HG02610 (cell line): ENCODE results near the gene OXCT2.
"Not testable (repeated sequence)": the region's sequence is repeated elsewhere in the genome, so short reads cannot be mapped to it uniquely, and the experiment has no call there.

Experiments used
- ATAC-seq: cut with Tn5 transposase; IDR thresholded peaks from one replicate; pipeline ENCODE4 v1.9.1; 2021; ENCODE audit warnings: mild to moderate bottlenecking, moderate library complexity; ENCODE audit not compliant: unreplicated experiment

The OXCT2 gene

DNA sequence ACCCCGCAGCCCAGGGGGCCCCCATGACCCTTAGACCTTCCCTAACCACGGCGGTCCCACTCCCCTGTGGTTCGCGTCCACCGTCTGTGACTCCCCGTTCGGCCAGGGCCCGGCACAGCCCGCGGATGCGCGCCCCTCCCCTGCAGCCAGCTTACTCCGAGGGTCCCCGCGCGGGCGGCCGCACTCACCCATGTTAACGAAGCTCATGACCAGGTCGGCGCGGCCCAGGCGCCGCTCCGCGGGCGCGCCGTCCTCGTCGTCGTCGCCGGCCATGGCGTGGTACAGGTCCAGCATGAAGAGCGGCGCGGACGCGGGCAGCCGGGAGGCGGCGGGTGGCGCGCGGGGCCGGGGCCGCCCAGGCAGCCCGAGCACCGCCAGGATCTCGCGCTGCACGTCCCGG is 16.8 kb upstream of the OXCT2 start:
- ATAC-seq = not testable (repeated sequence)

DNA sequence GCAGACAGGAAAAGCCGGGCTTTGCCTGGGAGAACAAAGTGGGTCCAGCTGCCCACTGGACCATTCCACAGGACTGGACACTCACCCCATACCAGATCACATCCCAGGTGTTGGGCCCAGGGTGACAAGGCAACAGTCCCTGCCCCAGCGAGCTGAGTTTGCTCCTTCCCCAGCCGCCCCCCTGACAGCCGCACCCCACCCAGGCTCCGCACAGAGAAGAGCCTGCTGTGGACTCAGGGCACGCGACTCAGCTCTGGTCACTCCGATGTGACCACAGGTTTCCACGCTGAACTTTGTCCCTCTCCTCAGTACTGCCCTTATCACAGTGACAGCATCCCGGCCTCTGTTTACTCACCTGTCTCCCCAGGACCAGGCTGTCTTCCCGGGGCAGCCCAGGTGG is 16.3 kb upstream of the OXCT2 start:
- no peak for ATAC-seq

DNA sequence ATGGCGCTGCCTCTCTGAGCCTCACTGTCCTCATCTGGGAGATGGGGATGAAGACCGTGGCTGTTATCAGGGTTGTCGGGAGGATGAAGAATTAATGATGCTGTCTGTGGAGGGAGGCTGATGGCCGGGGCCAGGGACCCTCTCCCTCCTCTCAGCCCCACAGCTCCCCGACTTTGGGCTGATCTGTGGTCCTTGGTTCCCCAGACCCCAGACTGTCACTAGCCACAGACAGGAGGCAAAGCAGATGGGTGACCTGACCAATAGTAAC is 15.9 kb upstream of the OXCT2 start:
- not testable (repeated sequence) for ATAC-seq

DNA sequence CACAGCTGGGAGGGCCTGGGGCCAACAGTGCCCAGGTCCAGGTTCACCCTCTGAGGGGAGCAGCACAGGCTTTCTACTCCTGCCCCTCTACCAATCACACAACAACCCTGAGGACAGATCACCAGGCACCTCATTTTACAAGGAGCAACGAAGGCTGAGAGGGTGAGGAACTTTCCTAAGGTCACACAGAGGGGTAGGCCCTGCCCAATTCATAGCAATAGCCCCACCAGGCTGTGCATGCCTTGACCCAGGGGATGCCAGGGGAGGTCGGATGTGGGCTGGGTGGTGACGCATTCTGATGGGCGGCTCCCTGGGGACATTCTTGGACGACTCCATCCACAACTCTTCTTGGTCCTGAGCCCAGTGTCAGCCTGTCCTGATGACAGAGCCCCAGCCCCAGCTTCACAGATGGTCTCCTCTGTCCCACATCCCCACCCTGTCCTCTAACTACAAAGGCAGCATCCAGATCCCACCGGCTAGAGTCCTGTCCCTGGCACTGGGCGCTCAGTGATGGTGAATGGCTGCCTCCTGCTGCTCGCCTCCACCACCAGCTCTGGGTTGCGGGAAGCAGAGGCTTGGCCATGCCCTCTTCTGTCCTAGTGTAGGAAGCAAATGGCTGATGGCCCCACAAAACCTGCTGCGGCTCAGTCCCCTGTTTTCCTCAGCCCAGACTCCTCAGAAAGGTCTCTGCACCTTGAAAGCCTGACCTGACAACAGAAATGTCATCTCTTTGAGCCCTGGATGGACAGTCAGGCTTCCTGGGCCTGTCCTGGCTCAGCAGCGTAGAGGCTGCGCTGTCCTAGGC is 15.4 kb upstream of the OXCT2 start:
- ATAC-seq = not testable (repeated sequence)

DNA sequence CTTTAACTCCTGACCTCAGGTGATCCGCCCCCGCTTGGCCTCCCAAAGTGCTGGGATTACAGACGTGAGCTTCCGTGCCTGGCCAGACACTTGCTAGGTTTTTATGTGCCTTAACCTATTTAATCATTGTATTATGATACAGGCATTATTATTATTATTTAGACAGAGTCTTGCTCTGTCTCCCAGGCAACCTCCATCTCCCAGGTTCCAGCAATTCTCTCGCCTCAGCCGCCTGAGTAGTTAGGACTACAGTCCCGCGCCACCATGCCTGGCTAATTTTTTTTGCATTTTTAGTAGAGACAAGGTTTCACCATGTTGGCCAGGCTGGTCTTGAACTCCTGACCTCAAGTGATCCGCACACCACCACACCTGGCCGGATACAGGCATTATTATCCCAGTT is 11.5 kb upstream of the OXCT2 start:
- ATAC-seq = not testable (repeated sequence)

DNA sequence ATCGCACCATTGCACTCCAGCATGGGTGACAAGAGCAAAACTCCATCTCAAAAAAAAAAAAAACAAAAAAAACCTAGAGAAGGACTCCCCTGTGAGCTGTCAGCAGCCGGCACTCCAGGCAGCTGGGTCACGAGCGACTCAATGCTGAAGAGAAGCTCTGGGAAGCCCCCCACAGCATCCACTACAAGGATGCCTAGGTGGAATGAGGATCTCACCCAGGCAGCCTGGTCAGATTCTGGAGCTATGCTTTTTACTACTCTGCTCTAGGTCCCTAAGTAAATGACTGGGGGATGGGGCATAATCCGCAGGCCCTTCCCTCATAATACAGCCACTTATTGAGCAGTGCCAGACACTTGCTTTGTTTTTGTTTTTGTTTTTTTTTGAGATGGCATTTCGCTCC is 11.0 kb upstream of the OXCT2 start:
- no peak for ATAC-seq

DNA sequence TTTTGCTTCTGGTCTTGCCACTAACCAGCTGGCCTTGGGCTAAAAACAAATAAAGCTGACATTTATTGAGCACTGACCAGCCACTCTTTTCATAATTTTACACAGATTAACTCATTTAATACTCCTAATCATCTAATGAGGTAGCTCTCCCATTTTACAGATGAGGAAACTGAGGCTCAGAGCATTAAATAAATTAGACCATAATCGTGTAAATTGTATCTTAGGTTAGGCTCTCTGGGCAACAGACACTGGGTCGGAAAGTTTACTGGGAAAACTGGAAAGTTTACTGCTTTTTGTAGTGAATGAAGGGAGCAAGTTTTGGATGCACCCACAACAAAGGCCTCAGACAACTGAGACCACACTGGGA is 10.2 kb upstream of the OXCT2 start:
- ATAC-seq = no peak

DNA sequence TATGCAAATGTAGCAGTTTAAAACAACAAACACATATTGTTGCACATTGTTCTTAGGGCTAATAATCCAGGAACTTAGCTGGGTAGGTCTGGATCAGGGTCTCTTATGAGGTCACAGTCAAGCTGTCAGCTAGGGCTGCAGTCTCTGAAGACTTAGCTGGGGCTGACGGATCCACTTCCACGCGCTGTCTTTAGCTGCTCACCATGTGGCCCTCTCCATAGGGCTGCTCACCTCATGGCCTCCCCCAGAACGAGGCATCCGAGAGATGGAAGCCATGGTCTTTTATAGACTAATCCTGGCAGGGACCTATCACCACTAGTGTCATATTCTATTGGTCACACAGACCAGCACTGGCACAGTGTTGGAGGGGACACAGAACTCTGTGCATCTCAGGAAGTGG is 8.7 kb upstream of the OXCT2 start:
- no peak for ATAC-seq

DNA sequence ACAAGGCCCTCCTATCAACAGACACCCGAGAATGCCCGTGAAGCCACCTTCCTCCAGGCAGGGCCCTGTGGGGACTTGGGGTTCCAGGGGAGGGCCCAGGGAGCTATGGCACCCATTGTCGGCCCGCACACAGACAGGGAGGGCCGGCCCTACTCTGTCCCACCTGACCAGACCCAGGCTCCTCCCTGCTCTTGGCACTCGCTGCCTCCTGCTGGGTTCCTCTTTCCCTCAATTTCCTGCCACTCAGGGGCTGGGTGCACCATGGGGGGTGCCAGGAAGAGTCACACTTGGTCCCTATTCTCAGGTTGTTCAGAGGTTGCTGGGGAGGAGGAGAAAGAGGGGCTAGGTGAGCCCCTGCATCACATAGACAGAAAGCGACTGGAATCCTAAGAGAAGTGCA is 8.0 kb upstream of the OXCT2 start:
- ATAC-seq = no peak

DNA sequence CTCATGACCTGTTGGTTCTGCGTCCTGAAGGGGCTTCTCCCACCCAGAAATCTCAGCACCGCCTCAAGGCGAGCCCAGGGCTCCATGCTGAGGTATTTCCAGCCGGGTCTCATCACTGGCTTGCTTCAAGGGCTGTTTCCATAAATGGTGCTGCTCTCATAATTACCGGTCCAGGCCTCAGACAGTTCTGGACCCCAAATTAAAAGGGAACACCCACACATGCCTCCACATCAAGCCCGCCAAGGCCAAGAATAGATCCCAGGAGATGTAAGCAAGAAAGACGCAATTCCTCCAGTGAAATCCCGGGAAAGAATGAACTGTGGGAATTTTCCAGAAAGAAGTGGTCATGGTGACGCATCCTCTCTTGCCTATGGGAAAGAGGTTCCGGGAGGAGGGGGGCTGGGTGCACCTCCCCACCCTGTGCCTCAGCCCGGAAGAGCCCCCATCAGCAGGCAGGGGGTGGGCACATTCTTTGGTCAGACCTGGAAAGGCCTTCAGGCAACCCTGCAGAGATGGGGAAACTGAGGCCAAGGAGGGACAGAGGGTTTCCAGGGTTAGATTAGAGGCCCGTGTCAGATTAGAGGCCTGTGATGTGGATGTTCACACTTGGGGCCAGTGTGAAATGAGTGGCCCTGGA is 7.4 kb upstream of the OXCT2 start:
- ATAC-seq = not testable (repeated sequence)

DNA sequence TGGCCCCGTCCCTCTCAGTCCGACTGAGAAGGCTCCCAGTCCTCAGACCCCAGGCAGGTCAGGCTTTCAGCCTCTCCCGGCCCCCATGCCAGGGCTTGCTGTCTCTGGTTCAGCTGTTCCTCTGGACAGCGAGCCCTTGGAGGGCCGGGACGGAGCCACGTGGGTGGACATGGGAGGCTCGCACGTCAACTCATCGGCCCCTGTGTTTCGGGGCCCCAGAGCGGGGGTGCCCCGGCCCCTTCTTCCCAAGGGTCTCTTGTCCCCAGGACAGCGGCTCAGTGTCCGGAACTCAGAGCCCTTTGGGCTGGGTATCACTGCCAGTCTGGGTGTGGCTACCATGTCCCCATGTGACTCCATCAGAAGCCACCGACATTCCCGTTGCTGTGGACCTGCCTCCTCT is 6.7 kb upstream of the OXCT2 start:
- ATAC-seq = not testable (repeated sequence)

DNA sequence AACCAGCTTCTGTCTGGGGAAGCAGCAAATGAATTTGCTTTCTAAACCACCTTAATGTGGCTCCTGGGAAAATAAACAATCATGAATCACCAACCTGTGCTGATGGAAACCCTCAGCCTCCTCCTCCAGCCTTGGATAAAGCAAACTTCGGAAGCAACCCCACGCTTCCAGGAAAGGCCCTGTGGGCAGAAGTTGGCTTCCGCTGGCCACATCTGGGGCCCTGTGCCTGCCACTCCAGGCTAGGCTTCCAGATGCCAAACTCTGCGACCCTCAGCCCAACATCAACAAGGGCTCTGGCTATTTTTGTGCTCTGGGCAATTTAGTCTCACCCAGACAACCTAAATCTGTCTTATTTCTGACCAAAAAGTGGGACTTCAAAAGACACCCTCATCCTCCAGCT is 6.2 kb upstream of the OXCT2 start:
- ATAC-seq = no peak

DNA sequence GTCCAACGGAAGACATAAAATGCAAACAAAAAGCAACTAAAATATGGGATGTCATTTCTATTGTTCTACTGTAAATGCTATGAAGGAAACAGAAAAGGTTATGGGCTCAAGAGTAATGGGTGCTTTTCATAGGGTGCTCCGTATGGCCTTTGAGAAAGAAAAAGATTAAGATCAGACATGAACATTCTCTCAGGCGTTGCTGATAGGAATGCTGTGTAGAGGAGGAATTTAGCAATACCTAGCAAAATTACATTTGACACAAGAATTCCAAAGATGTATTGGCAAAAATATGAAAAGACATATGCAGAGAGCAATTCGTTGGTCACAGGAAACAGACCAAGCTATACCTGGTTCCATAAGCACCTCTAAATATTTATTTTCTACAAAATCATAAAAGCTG is 5.7 kb upstream of the OXCT2 start:
- no peak for ATAC-seq

DNA sequence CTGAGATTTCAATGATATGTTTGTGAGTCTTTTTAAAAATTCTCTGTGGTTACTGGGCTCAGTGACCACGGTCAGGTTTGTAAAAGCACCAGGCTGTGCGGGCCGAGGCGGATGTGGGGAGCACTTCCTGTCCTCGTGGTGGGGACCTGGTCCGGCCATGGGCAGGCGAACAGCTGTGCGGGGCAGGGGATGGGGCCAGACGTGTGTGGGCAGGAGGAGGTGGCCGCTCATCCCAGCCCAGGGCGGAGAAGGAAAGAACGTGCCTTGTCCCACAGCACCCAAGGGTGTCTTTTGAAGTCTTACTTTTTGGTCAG is 5.2 kb upstream of the OXCT2 start:
- no peak for ATAC-seq

DNA sequence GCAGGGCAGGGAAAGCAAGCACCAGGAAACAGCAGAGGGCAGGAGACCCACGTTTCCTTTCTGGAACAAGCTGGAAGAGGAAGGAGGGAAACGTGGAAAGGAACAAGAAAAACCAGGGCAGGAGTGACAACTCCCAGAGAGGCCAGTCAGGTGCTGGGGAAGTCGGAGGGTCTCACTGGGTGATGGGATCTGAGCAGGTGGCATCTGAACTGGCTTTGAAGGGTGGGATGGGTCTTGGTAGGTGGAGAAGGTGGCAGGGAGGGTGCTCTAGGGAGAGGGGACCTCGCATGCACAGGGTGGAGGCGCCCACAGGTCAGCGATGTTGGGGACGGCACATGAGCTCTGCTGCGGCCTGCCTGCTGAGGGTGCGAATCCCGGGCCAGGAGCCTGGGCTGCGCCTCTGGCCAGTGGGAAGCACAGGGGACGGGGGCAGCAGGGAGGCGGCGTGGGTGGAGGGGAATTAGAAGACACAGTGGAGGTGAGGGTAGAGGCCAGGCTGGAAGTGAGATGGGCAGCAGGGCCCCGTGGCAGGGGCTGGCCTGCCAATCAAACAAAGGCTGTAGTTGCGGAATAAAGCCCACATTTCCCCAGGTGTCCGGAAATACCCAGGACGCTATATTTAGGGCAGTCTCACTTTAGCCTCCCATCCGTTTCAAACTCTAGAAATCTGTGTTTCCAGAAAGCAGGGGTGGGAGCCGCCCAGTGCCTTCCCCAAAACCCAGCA is 4.7 kb upstream of the OXCT2 start:
- ATAC-seq = not testable (repeated sequence)

DNA sequence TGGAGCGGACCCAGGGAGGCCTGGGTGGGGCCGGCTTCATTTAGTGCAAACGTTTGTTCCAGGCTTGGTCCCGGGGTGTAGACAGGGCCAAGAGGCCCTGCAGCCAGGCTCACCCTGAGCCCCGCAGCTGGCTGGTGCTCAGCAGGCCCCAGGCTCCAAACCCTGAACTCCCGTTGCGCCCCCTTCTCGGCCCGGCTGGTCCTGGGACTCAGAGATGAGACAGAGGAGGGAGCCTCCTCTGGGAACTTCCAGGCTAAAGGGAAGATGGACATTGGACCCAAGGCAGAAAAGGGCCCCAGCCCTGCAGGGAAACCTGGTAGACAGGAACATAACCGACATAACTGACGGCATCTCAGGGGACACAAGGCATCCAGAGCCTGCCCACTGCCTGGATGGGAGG is 4.0 kb upstream of the OXCT2 start:
- ATAC-seq = not testable (repeated sequence)

DNA sequence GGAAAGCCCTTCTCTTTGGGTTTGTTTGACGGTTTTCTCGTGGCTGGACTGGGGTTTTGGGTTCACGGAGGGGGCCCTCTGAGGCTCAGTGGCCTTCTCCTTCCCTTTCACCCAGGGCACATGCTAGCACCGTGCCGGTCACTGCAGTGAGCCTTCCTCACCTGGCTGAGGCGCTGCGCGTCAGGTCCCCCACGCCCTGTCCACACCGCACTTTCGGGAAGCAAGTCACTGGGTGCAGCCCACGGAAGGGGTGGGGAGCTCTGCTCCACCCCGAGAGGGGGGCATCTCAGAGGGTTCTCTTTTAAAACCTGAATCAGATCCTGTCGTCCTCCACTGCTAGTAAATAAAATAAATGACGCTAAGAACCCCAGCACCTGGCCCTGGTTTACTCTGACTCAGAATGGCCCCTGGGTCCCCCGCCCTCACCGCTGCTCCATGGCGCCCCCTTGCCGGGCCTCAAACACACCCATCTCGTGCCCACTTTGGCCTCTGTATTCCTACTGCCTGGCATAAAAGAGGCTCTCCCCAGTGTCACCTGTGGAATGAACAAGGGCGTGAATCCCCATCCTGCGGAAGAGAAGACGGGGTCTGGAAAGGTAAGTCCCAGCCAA is 2.3 kb upstream of the OXCT2 start:
- not testable (repeated sequence) for ATAC-seq

DNA sequence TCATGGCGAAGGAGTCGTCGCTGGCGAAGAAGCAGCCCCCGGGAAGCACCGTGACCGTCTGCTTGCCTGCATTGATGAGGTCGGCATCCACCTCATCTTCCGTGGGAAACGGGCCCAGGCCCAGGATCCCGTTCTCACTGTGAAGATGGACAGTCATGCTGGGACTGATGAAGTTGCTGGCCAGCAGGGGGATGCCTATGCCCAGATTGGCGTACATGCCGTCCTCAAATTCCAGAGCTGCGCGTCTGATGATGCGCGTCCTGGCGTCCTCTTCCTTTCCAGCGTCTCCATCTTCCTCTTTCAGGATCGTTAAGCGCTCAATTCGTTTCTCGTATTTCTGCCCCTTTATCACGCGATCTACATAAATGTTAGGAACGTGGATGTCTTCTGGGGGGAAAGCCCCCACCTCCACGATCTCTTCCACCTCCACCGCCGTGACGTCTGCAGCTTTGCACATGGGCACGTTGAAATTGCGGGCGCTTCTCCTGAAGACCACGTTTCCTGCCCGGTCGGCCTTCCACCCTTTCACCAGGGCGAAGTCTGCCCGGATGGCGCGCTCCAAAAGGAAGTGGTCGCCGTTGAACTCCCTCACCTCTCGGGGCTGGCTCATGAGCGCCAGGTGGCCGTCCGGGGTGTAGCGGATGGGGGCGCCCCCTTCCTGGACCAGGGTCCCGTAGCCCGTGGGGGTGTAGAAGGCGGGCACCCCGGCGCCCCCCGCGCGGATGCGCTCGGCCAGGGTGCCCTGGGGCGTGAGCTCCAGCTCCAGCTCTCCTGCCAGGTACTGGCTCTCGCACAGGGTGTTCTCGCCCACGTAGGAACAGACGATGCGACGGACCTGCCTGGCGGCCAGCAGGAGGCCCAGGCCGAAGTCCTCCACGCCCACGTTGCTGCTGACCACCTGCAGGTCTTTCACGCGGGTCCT is 787 bp downstream of the OXCT2 start:
- ATAC-seq = not testable (repeated sequence)

DNA sequence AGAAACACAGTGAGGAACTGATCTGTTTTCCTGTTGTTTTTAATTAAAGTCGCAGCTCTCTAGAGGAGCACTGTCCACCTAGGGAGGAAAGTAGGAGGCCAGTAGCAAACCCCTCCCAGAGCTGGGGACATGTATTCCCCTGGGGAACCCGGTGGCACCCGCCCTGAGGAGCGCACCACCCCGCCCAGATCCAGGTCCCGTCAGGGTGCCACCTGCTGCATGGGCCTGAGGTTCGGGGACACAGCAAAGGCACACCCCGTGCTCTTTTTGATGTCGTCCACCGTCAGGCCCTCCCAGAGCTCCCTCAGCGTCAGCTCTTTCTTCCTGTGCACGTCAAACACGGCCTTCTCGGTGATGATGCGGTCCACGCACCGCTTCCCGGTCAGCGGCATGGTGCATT is 1.6 kb downstream of the OXCT2 start:
- ATAC-seq = not testable (repeated sequence)

DNA sequence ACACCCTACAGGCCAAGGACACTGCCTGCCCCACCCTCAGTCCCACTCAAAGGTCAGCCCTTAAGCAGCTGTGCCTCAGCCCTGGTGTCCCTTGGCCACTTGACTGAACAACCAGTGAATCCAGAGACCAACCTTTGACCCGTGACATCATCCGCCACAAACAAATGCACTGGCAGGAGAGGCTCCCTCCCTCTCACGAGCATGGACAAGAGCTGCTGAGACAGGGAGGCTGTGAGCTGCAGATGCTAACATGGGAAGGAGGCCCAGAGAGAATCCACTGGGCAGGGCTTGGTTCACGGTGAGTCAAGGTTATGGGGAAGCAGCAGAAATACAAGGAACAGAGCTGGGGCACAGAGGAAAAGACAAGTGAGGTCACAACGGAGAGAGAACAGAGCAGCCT is 4.7 kb downstream of the OXCT2 start:
- not testable (repeated sequence) for ATAC-seq

DNA sequence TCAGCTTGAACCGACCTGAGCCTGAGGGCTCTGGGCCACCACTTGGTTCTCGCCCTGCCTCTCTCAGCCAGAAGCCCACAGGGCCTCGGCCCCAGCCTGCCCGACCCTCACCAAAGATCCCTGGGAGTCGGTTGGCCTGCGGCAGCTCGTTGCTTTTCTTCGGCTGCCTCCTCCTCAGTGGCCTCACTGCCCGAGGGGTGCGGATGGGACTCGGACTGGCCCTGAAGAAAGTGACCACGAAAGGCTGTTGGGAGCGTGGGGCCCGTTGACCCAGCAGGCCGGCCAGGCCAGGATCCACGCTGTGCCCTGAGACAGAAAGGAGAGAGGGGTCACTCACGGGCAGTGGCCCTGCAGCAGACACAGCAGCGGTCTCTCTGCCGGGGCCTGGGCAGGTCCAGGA is 6.6 kb downstream of the OXCT2 start:
- not testable (repeated sequence) for ATAC-seq
